ENCODE results near the gene ECHDC3. TPM values are rescaled to one million over a fixed set of nuclear protein-coding genes. Genes with fewer than 3 reads are reported as not detected.

ECHDC3 gene
- polyA plus RNA-seq, 5 donors: 10.8 to 15.2 (median 14.4) TPM

DNA sequence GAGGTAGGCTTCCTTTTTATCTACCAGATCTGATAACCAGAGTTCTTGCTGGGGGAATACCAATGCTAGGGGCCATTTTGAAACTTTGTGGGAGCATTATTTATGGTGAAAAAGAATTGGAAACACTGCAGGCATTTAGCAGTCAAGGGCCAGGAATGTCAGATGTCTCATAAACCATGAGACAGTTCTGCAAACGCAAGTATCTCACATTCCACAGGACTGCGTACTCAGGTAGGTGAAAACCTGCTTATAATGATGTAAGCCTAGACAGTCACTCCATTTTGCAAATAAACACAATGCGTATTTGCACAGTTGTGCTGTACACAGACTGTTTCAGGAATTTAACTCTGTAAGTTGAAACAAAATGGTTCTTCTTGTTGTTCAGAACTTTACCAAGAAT lies 33.9 kb downstream of the ECHDC3 start:
- DNase-seq: no peak

DNA sequence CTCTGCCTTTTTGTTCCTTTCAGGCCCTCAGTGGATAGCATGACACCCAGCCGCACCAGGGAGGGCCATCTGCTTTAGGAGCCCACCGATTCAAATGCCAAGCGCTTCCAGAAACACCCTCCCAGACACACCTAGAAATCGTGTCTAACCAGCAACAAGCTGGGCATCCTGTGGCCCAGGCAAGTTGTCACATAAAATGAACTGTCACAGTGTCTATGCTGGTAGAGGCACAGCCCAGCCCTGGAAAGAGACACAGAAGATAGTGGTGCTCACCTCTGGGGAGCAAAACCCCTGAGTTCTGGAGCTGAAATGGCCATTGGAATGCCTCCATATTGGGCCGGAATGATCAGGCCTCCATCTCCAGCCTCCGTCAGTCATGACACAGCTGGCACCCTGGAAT lies 38.9 kb downstream of the ECHDC3 start:
- DNase-seq: no peak

DNA sequence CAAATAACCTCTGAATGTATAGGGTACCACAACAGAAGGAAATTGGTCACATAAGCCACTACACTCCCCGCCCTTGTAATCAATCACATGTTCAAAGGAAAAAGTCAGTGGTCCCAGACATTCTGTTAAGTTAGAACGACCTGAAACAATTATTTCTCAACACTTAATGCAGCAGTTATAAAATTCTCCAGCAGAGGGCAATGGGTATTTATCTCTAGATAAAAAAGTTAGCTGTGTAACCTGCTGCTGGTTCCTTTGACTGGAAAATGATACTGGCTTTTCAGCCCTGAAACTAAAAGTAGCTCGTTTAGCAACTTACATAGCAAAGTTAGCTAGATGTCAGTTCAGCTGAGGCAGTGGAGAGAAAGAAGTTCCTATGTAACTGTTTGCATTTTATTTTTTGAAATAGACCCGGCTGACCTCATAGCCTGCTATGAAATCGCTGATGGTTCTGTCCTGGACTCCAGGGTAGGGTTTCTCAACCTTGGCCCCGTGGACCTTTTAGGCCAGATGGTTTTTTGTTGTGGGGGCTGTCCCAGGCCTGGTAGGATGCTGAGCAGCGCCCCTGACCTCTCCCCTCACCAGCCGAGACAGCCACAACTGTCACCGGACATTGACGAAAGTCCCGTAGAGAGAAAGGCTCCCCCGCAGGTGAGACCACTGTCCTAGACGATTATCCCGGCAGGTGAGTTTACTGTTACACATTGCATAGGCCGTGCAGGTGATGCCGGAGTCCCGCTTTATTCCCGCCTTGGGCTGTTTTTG lies 40.8 kb downstream of the ECHDC3 start:
- DNase-seq: peak; percentile 30 to 46

DNA sequence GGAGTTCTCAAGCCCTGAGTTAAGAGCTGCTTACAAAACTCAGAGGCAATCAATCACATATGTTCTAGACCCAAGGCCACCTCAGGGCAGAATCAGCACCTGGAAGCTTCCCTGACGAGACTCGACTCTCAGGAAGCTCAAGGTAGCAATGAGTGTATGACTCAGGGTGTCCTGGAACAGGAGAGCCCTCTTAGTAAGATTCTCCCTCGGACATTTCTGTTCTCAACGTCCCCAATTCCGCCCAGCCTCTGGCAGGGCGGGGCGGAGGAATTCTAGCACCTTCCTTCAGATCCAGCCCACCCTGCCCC lies 41.3 kb downstream of the ECHDC3 start:
- DNase-seq: no peak

DNA sequence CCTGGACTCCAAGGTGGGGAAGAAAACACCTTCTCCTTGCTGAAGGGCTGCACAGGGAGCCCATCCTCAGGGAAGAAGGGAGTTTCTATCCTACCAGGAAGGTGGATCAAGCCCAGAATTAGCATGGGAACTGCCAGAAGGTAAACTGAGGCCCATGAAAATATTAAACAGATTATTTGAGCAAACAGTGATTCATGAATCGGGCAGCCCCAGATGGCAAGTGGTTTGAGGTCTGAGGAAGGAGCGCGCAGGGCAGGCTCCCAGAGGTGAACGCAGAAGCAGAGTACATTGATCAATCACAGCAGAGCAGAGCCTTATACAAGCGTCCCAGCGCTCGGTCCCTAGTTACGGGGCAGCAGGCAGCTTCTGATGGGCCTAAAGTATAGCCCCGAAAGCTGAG lies 45.2 kb downstream of the ECHDC3 start:
- no peak for DNase-seq

GRCh38 chr10:11787846-11788245 lies 45.7 kb downstream of the ECHDC3 start:
- DNase-seq: no peak

DNA sequence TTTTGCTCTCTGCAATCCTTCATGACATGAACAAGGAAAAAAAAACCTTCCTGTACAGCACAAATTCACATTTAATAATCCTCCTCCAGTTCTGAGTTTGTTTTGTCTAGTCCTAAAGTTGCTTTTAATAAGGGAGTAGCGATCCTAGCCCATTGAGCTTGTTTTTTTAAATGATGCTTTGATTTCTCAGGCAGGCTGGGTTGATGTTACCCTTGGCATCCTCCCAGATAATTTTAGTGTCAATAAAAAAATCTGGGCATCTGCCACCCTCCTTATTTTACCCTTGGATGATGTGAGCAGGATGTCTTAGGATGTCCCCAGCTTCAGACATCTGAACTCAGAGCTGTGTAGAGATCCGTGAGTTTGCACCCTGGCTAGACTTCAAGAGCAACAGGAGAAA lies 47.1 kb downstream of the ECHDC3 start:
- DNase-seq: no peak

GRCh38 chr10:11789956-11790355 lies 47.8 kb downstream of the ECHDC3 start:
- DNase-seq: no peak

DNA sequence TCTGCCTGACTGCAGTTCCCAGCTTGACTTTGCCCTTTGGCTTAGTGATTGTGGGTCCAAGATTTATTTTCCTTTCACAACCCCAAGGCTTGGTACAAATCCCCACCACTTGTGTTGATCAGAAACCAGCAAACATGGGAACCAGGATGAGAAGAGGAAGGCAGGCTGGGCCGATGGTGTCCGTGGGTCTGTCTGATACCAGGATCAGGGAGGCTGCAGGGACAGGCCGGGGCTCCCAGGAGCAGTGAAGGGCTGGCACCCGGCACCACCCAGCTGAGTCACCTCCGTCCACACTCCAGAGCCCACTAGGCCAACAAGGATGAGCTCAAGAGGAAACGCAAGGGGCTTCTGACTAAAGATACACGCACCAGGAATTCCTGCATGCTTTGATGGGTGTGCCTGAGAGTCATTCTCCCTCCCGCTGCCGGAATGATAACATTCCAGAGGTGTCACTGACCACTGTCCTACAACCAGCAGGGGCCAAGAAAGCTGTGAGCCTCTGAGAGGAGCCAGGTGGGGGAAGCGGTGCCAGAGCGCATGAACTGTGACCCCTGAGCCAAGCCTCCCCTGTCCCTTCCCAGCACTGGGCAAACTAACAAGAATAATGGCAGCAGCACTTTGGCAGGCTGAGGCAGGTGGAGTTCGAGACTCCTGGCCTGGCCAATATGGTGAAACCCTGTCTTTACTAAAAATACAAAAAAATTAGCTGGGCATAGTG lies 51.7 kb downstream of the ECHDC3 start:
- no peak for DNase-seq

- DNase-seq: no peak
Measured at GRCh38 chr10:11794566-11794965, 52.4 kb downstream of the ECHDC3 start.

DNA sequence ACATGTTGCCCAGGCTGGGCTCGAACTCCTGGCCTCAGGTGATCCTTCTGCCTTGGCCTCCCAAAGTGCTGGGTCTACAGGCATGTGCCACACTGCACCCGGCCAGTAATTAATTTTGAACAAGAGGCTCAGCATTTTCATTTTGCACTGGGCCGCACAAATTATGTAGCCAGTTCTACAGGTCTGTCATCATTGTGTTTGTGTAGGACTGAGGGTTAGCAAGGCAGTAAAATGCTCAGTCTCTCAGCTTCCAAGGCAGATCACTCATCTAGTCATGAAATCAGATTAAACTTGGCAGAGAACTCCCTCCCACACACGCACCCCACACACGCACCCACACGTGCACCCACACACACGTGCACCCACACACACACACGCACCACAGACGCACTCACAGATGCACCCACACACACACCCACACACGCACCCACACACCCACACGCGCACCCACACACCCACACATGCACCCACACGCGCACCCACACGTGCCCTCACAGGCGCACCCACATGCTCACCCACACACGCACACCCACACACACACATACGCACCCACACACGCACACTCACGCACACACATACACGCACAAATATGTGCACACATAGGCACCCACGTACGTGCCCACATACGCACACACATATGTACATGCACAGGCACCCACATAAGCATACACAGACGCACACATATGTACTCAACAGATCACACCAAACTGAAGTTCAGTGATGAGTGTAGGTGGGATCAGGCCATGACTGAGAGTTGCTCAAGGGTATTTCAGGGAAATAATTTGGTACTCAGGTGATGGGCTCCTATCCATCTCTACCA lies 53.1 kb downstream of the ECHDC3 start:
- no peak for DNase-seq

DNA sequence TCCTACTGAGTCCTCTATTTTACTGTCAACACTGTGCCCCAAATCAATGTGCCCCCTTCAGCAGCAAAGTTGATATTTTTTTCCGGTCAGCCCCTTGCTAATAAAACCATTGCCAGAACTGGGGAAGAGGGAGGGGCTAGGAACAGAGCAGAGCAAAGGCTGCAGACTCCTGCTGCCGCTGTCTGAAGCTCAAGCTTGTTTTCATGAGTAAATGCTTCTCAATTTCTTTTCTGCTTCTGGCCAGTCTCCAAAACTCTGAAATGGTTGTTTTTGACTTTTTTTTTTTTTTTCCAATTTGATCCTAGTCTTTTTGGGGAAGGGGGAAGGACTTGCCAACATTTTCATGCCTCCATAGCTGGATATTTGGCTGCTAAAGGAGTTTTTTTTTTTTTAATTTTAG lies 54.3 kb downstream of the ECHDC3 start:
- DNase-seq: no peak

GRCh38 chr10:11797281-11797680 lies 55.1 kb downstream of the ECHDC3 start:
- DNase-seq: no peak

GRCh38 chr10:11797847-11798633 lies 55.9 kb downstream of the ECHDC3 start:
- DNase-seq: no peak

DNA sequence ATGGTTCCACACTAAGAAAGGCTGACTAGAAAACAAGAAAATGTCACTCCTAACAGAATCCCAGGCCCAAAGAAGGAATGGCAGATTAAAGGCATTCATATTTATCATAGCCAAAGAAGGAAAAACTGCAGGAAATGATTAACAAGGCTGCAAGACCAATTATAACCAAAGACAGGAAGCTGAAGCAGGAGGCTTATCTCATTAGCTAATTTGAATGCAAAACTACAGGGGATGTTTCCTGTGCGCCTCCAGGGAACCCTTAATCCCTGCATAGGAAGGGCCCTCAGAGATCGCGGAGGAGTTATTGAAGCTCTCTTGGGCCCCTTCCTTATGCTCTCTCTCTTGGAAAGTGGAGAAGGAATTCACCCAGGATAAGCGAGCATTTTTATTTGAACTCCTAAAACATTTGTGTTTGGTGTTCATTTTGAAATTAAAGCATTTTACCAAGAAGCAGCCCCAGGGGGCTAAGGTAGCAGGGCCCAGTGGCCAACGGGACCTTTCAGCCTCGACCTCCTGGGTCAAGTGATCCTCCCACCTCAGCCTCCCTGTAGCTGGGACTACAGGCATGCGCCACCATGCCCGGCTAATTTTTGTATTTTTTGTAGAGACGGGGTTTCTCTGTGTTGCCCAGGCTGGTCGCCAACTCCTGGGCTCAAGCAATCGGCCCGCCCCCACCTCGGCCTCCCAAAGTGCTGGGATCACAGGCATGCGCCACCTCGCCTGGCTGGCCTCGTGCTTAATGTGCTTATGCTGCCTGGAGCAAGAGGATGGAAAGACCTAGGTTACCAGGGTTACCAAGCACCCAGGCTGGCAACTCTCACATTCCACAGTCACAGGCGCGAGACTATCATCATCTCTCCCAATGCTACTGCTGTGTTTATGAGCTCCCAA lies 56.9 kb downstream of the ECHDC3 start:
- DNase-seq: no peak

- no peak for DNase-seq
Measured at GRCh38 chr10:11799736-11800080, 57.5 kb downstream of the ECHDC3 start.

GRCh38 chr10:11804336-11804735 lies 62.2 kb downstream of the ECHDC3 start:
- DNase-seq: no peak

- no peak for DNase-seq
Measured at GRCh38 chr10:11805792-11806191, 63.6 kb downstream of the ECHDC3 start.

- no peak for DNase-seq
Measured at GRCh38 chr10:11806706-11807105, 64.5 kb downstream of the ECHDC3 start.

DNA sequence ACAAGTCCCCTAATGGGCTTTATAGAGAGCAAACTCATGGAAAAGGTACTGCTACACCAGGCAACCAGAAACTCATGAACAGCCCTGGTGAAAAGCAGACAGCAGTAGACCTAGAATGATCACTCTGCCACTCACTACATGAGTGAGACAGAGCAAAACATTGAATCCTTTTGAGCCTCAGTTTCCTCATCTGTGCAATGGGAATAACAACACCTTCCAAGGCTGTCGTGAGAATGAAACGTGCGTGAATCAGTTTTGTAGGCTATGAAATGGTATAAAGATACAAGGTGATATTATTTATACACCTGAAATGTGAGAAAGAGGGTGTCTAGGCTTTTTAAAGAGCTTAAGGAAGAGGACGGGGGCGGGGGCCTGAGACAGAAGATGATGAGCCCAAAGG lies 66.6 kb downstream of the ECHDC3 start:
- no peak for DNase-seq

DNA sequence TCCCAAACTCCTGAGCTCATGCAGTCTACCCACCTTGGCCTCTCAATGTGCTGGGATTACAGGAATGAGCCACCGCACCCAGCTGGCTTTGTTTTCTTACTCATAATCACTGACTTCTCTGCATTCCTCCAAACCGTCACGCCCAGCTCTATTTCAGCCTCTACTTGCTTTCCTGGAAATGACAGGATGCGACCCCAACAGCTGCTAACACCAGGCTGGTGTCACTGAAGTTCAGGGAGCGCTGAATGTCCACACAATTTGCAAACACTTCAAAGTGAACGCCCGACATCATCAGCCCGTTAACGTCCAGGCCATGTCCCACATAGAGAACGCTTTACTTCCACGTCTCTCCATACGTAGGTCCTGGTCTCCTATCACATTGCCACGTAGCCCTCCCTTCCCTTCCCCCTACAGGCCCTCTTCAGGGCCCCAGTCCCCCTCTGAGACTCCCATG lies 68.2 kb downstream of the ECHDC3 start:
- peak in 1 of 2 donors; percentile 28 for DNase-seq

Data from right lung (tissue), 5 donors.